ENCODE results near the gene EMID1. TPM values are rescaled to one million over a fixed set of nuclear protein-coding genes. Genes with fewer than 3 reads are reported as not detected.

Gene EMID1
- total RNA-seq, 1 donor from 2014 or later: 25.5 TPM

DNA sequence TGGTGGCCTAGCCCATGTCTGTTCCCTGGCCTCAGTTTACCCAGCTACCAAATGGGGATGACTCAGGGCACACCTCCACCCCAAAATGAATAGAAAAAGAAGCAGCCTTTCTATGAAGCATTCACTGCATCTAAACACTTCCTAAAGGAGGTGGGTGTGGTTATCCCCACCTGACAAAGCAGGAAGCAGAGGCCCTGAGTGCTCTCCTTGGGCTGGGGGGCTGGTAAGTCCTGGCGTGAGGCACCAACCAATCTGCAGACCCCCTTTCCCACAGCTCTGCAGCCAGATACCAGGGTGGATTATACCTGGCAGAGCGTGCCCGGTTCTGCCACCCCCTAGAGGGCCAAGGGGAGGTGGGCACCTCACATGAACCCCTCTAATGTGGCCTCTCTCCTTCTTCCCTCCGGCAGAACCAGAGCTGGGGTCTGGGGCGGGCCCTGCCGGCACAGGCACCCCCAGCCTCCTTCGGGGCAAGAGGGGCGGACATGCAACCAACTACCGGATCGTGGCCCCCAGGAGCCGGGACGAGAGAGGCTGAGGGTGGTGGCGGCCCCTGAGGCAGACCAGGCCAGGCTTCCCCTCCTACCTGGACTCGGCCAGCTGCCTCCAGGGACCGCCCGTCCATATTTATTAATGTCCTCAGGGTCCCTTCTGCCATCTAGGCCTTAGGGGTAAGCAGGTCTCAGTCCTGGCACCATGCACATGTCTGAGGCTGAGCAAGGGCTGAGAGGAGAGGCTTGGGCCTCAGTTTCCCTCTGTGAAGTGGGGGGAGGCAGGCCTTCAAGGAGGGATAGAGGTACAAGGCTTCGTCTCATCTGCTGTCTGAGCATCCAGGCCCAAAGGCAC lies 52.9 kb downstream of the EMID1 start:
- H3K27me3 Mint-ChIP-seq (ENCODE audit: unreplicated experiment): peaks cover 3% of the 10 kb centered on the region
- DNase-seq (ENCODE audit: low spot score): no peak
- H3K9me3 Mint-ChIP-seq (ENCODE audit: unreplicated experiment): no peaks in the 10 kb centered on the region
- peaks cover 3% of the 10 kb centered on the region for H3K4me1 Mint-ChIP-seq (ENCODE audit: unreplicated experiment)
- H3K27ac Mint-ChIP-seq (ENCODE audit: unreplicated experiment): peak overlapping the region; percentile 24
- no peak overlapping the region for H3K4me3 Mint-ChIP-seq (ENCODE audit: unreplicated experiment)
- TF ChIP-seq, protein P1, sequence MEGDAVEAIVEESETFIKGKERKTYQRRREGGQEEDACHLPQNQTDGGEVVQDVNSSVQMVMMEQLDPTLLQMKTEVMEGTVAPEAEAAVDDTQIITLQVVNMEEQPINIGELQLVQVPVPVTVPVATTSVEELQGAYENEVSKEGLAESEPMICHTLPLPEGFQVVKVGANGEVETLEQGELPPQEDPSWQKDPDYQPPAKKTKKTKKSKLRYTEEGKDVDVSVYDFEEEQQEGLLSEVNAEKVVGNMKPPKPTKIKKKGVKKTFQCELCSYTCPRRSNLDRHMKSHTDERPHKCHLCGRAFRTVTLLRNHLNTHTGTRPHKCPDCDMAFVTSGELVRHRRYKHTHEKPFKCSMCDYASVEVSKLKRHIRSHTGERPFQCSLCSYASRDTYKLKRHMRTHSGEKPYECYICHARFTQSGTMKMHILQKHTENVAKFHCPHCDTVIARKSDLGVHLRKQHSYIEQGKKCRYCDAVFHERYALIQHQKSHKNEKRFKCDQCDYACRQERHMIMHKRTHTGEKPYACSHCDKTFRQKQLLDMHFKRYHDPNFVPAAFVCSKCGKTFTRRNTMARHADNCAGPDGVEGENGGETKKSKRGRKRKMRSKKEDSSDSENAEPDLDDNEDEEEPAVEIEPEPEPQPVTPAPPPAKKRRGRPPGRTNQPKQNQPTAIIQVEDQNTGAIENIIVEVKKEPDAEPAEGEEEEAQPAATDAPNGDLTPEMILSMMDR (IDR thresholded peaks at IDR 0.05; ENCODE audit: unreplicated experiment): no peak
- H3K36me3 Mint-ChIP-seq (ENCODE audit: low read depth, unreplicated experiment): peaks cover under 1% of the 10 kb centered on the region

- peak overlapping the region; percentile 48 for H3K27ac Mint-ChIP-seq (ENCODE audit: unreplicated experiment)
- peak overlapping the region; percentile 11 for H3K4me3 Mint-ChIP-seq (ENCODE audit: unreplicated experiment)
- H3K4me1 Mint-ChIP-seq (ENCODE audit: unreplicated experiment): peaks cover 3% of the 10 kb centered on the region
- no peaks in the 10 kb centered on the region for H3K9me3 Mint-ChIP-seq (ENCODE audit: unreplicated experiment)
- TF ChIP-seq, protein P1 (IDR thresholded peaks at IDR 0.05; ENCODE audit: unreplicated experiment): no peak
- no peak for DNase-seq (ENCODE audit: low spot score)
- peaks cover 2% of the 10 kb centered on the region for H3K27me3 Mint-ChIP-seq (ENCODE audit: unreplicated experiment)
- no peaks in the 10 kb centered on the region for H3K36me3 Mint-ChIP-seq (ENCODE audit: low read depth, unreplicated experiment)
Observed at GRCh38 chr22:29259253-29259899, 53.7 kb downstream of the EMID1 start.

- H3K27me3 Mint-ChIP-seq (ENCODE audit: unreplicated experiment): peaks cover 2% of the 10 kb centered on the region
- TF ChIP-seq, protein P1 (IDR thresholded peaks at IDR 0.05; ENCODE audit: unreplicated experiment): no peak
- H3K9me3 Mint-ChIP-seq (ENCODE audit: unreplicated experiment): no peaks in the 10 kb centered on the region
- no peaks in the 10 kb centered on the region for H3K36me3 Mint-ChIP-seq (ENCODE audit: low read depth, unreplicated experiment)
- no peak overlapping the region for H3K4me3 Mint-ChIP-seq (ENCODE audit: unreplicated experiment)
- H3K4me1 Mint-ChIP-seq (ENCODE audit: unreplicated experiment): peaks cover 3% of the 10 kb centered on the region
- H3K27ac Mint-ChIP-seq (ENCODE audit: unreplicated experiment): no peak overlapping the region
- no peak for DNase-seq (ENCODE audit: low spot score)
Observed at GRCh38 chr22:29260031-29260560, 54.4 kb downstream of the EMID1 start.

GRCh38 chr22:29260601-29261315 lies 55.1 kb downstream of the EMID1 start:
- Mint-ChIP-seq H3K36me3 (ENCODE audit: low read depth, unreplicated experiment) (no peaks in the 10 kb centered on the region), H3K27ac (ENCODE audit: unreplicated experiment) (no peak overlapping the region), H3K27me3 (ENCODE audit: unreplicated experiment) (peaks cover 2% of the 10 kb centered on the region), H3K4me3 (ENCODE audit: unreplicated experiment) (no peak overlapping the region), H3K4me1 (ENCODE audit: unreplicated experiment) (peaks cover 3% of the 10 kb centered on the region), H3K9me3 (ENCODE audit: unreplicated experiment) (no peaks in the 10 kb centered on the region)
- TF ChIP-seq, protein P1 (IDR thresholded peaks at IDR 0.05; ENCODE audit: unreplicated experiment): no peak
- DNase-seq (ENCODE audit: low spot score): no peak

All from endothelial cell (in vitro differentiated cells).